Mononuclear cell (primary cell): ENCODE results near the gene SORCS1. TPM values are rescaled to one million over a fixed set of nuclear protein-coding genes. Genes with fewer than 3 reads are reported as not detected.

Experiments used
- H3K27me3 ChIP-seq: 2 replicates; pipeline ENCODE4 v1.6.0; 2011; ENCODE audit warnings: low read length, control low read depth; ENCODE audit not compliant: insufficient read depth
- H3K4me1 ChIP-seq: 2 replicates; pipeline ENCODE4 v1.5.1; 2011; ENCODE audit warnings: mild to moderate bottlenecking, low read length, control low read depth; ENCODE audit not compliant: insufficient read depth
- H3K4me3 ChIP-seq: 2 replicates; pipeline ENCODE4 v1.5.1; 2011; ENCODE audit warnings: mild to moderate bottlenecking, low read length, moderate library complexity
- H3K9me3 ChIP-seq: 2 replicates; pipeline ENCODE4 v1.5.1; 2011; ENCODE audit warnings: low read depth, mild to moderate bottlenecking, control low read depth, low read length
- total RNA-seq: library from RNA; depleted of rRNA; stranded (reverse); fragments of >200 nt; gene quantifications from one replicate; pipeline ENCODE4 v1.2.3, GENCODE V29; 2012

SORCS1 gene
- total RNA-seq, 1 donor: 0.10 TPM

- no peak overlapping the region for H3K4me3 ChIP-seq
- H3K9me3 ChIP-seq: no peaks in the 10 kb centered on the region
- H3K27me3 ChIP-seq: no peaks in the 10 kb centered on the region
- H3K4me1 ChIP-seq: no peaks in the 10 kb centered on the region
These were observed 81.0 kb downstream of the SORCS1 start for GRCh38 chr10:107083388-107084009.

- Histone ChIP-seq H3K4me3 (no peak overlapping the region), H3K9me3 (no peaks in the 10 kb centered on the region), H3K4me1 (no peaks in the 10 kb centered on the region), H3K27me3 (no peaks in the 10 kb centered on the region)
These were observed 82.9 kb downstream of the SORCS1 start for GRCh38 chr10:107081644-107082043.

GRCh38 chr10:107075117-107075516, 89.4 kb downstream of the SORCS1 start:
- no peak overlapping the region for H3K4me3 ChIP-seq
- H3K9me3 ChIP-seq: no peaks in the 10 kb centered on the region
- no peaks in the 10 kb centered on the region for H3K27me3 ChIP-seq
- H3K4me1 ChIP-seq: no peaks in the 10 kb centered on the region

- Histone ChIP-seq H3K27me3 (no peaks in the 10 kb centered on the region), H3K9me3 (no peaks in the 10 kb centered on the region), H3K4me3 (no peak overlapping the region), H3K4me1 (no peaks in the 10 kb centered on the region)
These were observed 91.7 kb downstream of the SORCS1 start for GRCh38 chr10:107072786-107073185.

GRCh38 chr10:107072028-107072427, 92.5 kb downstream of the SORCS1 start:
- Histone ChIP-seq H3K4me1 (no peaks in the 10 kb centered on the region), H3K27me3 (no peaks in the 10 kb centered on the region), H3K4me3 (no peak overlapping the region)

GRCh38 chr10:107071301-107071700, 93.2 kb downstream of the SORCS1 start:
- Histone ChIP-seq H3K27me3 (no peaks in the 10 kb centered on the region), H3K4me3 (no peak overlapping the region), H3K4me1 (no peaks in the 10 kb centered on the region), H3K9me3 (no peaks in the 10 kb centered on the region)

More at GRCh38 chr10:107072028-107072427, 92.5 kb downstream of the SORCS1 start:
- no peaks in the 10 kb centered on the region for H3K9me3 ChIP-seq

GRCh38 chr10:107067843-107068242, 96.7 kb downstream of the SORCS1 start:
- no peak overlapping the region for H3K4me3 ChIP-seq
- H3K27me3 ChIP-seq: no peaks in the 10 kb centered on the region
- H3K4me1 ChIP-seq: no peaks in the 10 kb centered on the region
- no peaks in the 10 kb centered on the region for H3K9me3 ChIP-seq

GRCh38 chr10:107064075-107064474, 100.4 kb downstream of the SORCS1 start:
- Histone ChIP-seq H3K9me3 (no peaks in the 10 kb centered on the region), H3K4me3 (no peak overlapping the region), H3K27me3 (no peaks in the 10 kb centered on the region), H3K4me1 (no peaks in the 10 kb centered on the region)

GRCh38 chr10:107059872-107060271, 104.6 kb downstream of the SORCS1 start:
- Histone ChIP-seq H3K4me1 (no peaks in the 10 kb centered on the region), H3K9me3 (no peaks in the 10 kb centered on the region), H3K4me3 (no peak overlapping the region), H3K27me3 (no peaks in the 10 kb centered on the region)

GRCh38 chr10:107059068-107059804, 105.3 kb downstream of the SORCS1 start:
- no peaks in the 10 kb centered on the region for H3K9me3 ChIP-seq
- H3K4me1 ChIP-seq: no peaks in the 10 kb centered on the region
- H3K4me3 ChIP-seq: no peak overlapping the region
- no peaks in the 10 kb centered on the region for H3K27me3 ChIP-seq

- no peaks in the 10 kb centered on the region for H3K27me3 ChIP-seq
- no peaks in the 10 kb centered on the region for H3K9me3 ChIP-seq
These were observed 106.2 kb downstream of the SORCS1 start for GRCh38 chr10:107058331-107058730.

GRCh38 chr10:107056182-107056581, 108.3 kb downstream of the SORCS1 start:
- no peak overlapping the region for H3K4me3 ChIP-seq
- H3K4me1 ChIP-seq: no peaks in the 10 kb centered on the region
- no peaks in the 10 kb centered on the region for H3K27me3 ChIP-seq
- no peaks in the 10 kb centered on the region for H3K9me3 ChIP-seq

More at GRCh38 chr10:107058331-107058730, 106.2 kb downstream of the SORCS1 start:
- no peak overlapping the region for H3K4me3 ChIP-seq
- no peaks in the 10 kb centered on the region for H3K4me1 ChIP-seq

GRCh38 chr10:107054469-107055156, 109.9 kb downstream of the SORCS1 start:
- H3K4me3 ChIP-seq: no peak overlapping the region
- H3K27me3 ChIP-seq: no peaks in the 10 kb centered on the region
- no peaks in the 10 kb centered on the region for H3K9me3 ChIP-seq
- H3K4me1 ChIP-seq: no peaks in the 10 kb centered on the region

- Histone ChIP-seq H3K4me1 (no peaks in the 10 kb centered on the region), H3K27me3 (no peaks in the 10 kb centered on the region), H3K9me3 (no peaks in the 10 kb centered on the region), H3K4me3 (no peak overlapping the region)
These were observed 112.7 kb downstream of the SORCS1 start for GRCh38 chr10:107051769-107052168.

- Histone ChIP-seq H3K27me3 (no peaks in the 10 kb centered on the region), H3K9me3 (no peaks in the 10 kb centered on the region), H3K4me3 (no peak overlapping the region), H3K4me1 (no peaks in the 10 kb centered on the region)
These were observed 121.0 kb downstream of the SORCS1 start for GRCh38 chr10:107043461-107043860.
